DMS53 treated with DMSO at 0.1 percent for 48 hours (cell line): ENCODE data around the gene RER1.

ENCODE experiments used
- DNase-seq: peaks from one replicate; lab custom pipeline; 2025; ENCODE audit not compliant: unreplicated experiment; lab: John Stamatoyannopoulos, UW

Gene RER1, protein sequence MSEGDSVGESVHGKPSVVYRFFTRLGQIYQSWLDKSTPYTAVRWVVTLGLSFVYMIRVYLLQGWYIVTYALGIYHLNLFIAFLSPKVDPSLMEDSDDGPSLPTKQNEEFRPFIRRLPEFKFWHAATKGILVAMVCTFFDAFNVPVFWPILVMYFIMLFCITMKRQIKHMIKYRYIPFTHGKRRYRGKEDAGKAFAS

DNA sequence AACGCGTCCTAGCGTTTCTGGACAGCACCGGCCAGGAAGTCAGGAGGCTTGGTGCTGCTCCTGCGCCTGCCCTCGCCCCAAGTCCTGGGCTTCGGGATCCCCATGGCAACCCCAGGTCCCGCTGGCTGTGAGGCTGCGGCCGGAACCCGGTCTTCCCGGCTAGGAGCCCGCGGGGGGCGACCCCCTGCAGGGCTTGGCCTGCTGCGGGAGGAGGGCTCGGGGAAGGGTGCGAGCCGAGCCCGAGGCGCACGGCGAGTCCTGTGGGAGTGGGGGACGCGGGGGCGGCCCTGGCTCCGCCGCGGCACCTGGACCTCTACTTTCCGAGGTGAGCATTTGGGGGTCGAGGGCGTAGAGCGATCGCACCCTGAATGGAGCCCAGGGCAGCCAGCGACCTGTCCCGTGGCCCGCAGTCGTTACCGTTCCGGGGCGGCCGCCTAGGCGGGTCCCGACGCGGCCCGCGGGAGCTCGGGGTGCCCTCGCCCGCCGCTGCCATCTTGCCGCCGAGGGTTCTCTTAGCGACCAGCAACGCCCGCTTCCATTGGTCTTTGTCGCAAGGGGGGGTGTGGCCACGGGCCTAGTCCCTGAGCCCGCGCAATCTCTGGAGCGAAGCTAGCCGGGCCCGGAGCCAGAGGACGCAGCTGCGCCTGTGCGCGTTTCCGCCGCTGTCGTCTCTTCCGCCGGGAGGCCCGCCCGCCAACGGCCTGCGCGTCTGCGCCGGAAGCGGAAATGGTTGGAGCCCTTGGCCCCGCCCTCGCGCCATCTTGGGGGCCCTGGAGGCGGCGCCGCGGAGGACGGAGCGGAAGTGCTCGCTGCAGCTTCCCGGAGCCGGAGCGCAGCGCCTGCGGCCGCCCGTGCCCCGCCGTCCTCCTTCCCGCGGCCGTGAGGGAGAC lies at the start of gene RER1, which contains the start of gene MORN1:
Gene RER1 (plus strand): TSS at position 801 of the 890 bp plus-strand sequence. CDS start 3,950 bp downstream, outside the sequence.
Gene MORN1 (minus strand): TSS at position 514 of the 890 bp plus-strand sequence. CDS start 21 bp downstream, at position 493.
- DNase-seq, result peak; percentile 97

- no peak for DNase-seq
Measured at GRCh38 chr1:2342384-2343022, 49.1 kb upstream of the RER1 start.

DNA sequence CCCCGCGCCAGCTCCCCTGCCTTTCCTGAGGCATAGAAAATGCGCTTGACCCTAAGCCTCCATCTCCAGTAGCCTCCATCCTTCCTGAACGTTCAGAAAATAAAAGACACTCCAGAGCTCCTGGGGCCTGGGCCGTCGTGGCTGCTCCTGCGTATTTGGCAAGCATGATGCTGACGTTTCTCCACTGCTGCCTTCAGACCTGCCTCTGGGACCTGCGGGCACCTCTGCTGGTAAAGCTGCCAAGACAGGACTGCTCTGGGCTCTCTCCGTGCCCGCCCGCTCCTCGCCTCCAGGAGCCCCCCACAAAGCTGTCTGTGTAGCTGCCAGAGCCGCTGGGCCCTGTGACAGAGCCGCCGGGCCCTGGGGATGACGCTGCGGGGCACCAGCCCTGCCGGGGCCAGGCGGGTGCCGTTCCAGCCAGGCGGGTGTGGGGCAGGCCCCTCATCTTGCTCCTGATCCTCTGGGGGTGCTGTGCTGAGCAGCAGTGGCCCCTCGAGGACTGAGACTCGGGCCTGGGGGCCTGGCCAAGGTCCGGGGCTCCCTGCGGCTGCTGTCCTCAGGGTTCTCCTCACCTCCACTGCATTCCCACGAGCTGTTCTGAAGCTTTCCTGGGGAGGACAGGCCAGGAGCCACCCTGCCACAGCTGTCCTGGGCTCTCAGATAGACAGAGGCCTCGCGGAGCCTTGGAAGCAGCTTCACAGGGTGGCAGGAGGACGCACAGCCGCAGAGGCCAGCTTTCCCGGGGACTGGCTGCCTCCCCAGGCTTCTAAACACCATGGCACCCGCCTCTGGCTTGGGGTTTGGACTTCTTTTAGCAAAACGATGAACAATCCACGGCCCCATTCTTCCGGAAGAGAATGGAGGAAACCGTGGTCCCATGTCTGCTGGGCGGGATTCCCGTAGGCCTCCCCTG lies 48.4 kb upstream of the RER1 start:
- DNase-seq, result no peak

DNA sequence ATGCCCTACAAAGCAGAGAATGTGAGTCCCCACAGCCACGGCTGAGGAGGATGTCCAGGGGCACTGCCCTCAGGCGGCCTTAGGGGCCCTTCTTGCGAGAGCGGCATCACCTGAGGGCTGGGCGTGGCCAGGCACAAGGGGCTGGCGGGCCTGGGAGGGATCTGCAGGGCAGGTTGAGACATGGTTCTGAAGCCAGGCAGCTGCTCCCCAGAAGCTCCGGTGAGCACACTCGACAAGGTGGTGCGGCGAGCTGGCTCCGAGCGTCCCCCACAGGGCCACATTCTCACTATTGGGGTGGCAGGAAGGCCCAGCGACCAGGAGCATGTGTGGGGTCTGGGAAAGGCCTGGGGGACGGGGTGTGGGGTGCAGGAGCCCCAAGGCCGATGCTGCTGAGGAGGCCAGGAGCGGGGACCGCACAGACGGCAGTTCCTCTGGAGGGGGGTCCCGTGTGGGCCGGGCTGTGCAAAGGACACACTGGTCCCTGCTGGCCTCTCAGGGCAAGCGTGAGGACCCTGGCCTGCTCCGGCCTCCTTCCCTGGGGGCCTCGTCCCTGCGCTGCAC lies 47.4 kb upstream of the RER1 start:
- no peak for DNase-seq

GRCh38 chr1:2344744-2345296 lies 46.8 kb upstream of the RER1 start:
- DNase-seq, result no peak

DNA sequence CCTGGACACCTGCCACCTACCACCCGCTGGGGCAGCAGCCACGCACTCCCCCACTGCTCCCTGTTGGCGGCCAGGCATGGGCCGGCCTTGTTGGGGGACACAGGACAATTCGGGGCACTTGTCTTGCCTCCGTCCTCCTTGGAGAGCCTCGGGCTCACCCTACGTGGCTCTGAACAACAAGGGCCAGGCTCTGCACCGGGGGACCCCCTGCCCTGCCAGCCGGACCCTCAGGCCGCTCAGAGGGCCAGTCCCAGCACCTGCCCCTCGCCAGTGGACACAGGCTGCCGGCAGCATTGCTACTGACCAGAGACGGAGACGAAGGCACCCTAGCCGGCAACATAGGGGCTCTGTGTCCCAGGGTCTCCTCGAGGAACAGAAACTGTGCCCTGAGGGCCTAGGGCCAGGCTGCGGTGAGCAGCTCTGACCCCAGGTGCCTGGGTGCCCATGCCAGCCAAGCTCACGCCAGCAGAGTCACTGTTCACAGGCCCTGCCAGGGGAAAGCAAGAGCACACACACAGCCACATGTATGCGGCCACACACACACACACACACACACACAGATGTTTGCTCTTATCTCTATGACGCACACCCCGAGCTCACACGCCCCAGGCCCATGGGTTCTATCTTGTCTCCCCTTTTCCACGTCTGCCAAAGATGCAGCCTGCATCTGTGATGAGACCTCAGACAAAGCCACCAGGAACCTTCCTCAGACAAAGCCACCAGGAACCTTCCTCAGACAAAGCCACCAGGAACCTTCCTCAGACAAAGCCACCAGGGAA lies 46.2 kb upstream of the RER1 start:
- DNase-seq, result no peak

DNA sequence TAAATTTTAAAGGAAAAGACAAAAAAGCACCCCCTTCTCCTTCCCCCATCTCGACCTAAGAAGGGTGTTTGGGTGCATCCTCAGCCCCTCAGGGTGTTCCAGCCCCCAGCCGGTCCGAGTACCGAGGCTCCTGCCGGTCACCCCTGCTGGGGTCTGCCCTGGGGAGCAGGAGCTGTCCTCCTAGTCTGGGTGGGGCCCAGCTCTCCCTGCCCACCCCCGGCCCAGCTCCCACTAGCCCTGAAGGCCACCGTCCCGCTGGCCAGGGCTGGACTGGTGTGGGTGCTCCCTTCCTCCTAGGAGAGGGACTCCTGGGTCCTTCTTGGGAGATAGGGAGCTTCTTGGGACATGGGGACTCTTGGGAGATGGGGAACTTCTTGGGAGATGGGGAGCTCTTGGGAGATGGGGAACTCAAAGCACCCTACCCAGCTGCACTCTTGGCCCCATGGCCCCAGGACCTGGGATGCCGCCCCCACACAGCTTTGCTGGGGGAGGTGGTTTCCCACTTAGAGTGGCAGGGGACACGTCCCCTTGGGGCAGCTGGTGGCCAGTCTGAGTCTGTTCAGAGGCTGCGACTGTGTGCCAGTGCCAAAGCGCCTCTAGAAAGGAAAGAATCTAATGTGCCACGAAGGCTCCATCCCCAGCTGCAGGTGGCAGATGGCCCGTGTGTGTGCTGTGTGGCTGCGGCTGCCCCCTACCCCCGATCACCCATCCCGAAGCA lies 44.8 kb upstream of the RER1 start:
- DNase-seq, result no peak

DNA sequence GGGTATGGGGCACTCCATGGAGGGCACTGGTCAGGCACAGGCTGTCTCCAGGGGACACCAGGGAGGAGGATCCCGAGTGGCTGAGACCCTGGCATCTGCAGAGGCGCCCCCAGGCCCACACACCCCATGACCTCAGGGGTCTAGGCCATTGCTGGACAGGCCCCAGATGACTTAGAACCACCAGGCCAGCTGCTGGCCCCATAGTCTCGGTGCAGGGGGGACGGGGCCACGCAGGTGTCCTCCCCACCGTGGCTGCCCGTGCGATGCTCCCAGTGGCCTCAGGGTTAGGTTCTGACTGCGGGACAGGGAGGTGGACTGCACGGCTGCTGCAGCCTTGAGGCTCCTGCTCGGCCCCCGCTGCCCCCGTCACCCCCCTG lies 44.2 kb upstream of the RER1 start:
- DNase-seq, result no peak

DNA sequence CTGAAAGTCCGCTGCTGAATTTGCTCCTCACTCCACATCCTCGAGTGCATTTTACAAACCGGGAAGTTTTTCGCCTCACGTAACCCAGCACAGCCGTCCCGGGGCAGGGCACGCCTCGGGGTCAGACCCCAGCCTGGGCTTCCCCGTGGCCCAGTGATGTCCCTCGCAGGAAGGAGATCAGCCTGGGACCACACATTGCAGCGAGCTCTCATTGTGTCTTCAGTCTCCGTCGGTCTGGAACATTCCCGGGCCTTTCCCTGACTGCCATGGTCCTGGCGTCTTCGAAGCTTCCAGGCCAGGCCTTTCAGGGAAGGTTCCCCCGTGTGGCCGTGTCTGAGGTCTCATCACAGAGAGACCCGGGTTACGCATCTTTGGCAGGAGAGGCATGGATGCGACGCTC lies 43.7 kb upstream of the RER1 start:
- DNase-seq, result no peak

DNA sequence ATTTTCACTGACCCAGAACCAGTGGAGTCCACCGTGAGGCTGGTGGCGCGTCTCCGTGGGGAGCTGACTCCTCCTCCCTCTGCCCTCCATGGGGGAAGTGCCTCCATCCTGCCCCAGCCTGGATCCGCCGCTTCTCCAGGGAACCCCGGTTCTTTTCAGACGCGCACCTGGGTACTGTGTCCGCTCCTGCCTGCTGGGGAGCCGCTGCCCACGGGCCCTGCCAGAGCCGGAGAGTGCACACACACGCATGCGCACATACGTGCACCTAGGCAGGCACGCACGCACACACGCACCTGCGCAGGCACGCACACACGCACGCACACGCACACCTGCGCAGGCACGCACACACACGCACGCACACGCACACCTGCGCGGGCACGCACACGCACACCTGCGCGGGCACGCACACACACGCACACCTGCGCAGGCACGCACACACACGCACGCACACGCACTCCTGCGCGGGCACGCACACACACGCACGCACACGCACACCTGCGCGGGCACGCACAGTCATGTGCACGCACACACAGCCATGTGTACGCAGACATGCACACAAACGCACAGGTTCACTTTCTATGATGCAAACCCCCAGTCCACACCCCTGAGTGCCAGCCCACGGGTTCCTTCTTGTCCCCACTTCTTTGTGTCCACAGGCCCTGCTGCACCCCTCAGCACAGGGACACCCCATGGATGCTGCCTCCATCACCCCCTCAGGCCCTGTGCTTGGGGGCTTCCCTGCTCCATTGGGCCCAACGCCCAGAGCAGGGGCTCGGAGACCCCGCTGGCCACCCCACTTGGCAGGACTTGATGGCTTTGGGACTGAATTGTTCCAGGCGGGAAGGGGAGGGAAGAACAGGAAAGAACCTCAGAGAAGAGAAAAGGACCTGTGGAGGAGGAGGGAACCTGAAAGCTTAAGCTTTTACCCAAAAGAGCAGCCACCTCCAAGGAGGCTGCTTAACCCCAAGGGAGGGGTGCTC lies 43.0 kb upstream of the RER1 start:
- no peak for DNase-seq

- DNase-seq, result no peak
Measured at GRCh38 chr1:2349806-2350205, 41.8 kb upstream of the RER1 start.

DNA sequence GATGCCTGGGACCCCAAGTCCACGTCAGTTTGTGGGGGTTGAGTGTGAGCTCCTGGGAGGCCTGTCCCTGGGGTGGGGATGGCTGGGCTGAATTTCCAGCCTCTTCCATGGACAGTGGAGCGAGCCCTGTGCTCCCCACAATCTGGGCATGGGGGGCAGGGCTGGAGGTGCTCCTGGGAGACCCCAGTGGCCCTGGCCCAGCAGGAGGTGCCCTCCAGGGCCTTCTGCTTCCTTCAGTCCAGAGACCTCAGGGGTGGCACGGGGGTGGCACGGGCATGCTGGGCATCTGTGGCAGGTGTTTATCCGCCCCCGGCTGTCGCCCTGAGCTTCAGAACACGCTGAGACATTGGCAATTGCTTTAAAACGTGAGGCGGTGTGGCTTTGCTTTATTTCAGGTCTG lies 41.1 kb upstream of the RER1 start:
- DNase-seq, result no peak

- DNase-seq, result no peak
Measured at GRCh38 chr1:2350911-2351655, 40.6 kb upstream of the RER1 start.

DNA sequence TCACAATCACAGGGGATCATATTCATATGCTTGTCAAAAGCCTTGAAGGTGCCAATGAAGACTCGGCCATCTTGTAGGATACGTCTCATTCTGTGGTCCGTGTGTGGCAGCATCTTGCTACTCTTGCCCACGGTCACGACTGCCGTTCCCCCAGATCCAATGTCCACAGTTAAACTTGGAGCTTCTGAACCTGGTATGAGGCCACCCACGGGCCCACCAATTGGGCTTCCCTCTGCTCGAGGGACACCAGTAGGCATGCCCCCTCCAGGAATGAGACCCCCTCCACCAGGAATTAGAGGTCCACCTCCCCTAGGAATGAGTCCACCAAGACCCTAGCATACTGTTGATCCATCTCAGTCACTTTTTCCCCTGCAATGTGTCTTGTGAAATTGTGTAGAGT lies 39.9 kb upstream of the RER1 start:
- no peak for DNase-seq

GRCh38 chr1:2352341-2352896 lies 39.2 kb upstream of the RER1 start:
- no peak for DNase-seq

DNA sequence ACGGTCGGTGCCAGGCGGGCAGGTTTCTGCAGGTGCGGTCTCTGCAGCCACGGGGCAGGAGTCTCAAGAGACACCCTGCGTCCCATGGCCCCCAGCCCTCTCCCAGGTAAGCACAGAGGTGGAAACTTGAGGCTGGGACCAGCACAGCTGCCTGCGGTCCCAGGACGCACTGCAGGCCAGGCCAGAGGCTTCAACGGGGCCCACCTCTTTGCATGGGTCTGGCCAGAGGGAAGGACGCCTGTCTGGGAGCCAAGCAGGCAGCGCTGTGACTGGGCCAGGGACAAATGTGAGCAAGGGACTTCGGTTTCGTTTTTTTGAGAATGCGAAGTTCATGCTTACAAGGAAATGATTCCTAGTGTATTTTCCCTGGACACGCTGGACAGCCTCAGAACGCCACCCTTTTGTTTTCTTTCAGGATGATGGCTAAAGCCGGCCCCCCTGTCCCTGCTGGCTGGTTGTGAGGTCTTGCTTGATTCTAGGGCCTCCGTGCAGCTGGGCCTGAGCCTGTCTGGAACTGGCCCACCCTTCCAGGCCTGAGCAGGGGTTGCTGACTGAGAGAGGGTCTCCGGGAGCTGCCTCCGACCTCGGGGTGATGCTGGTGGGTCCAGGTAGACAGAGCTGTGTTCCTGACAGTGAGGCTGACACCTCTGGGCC lies 38.6 kb upstream of the RER1 start:
- DNase-seq, result no peak
